ENCODE results near the gene KCNMA1.

KCNMA1 gene

GRCh38 chr10:77357185-77357584, 280.4 kb downstream of the KCNMA1 start:
- H3K9ac ChIP-seq (ENCODE audit: insufficient read length, low read depth) = no peak overlapping the region
- TF ChIP-seq YY1 (IDR thresholded peaks at IDR 0.05; ENCODE audit: insufficient read depth, insufficient read length) = no peak
- no peak for TF ChIP-seq ZNF274 (IDR thresholded peaks at IDR 0.05; ENCODE audit: low read depth, low read length)
- TF ChIP-seq SUZ12 (IDR thresholded peaks at IDR 0.05; ENCODE audit: extremely low read depth, insufficient read depth, insufficient read length) = no peak
- H3K36me3 ChIP-seq (ENCODE audit: insufficient read depth, insufficient read length, low read length) = no peaks in the 10 kb centered on the region

GRCh38 chr10:77355844-77356243, 281.8 kb downstream of the KCNMA1 start:
- no peaks in the 10 kb centered on the region for H3K36me3 ChIP-seq (ENCODE audit: insufficient read depth, insufficient read length, low read length)
- no peaks in the 10 kb centered on the region for H3K27me3 ChIP-seq (ENCODE audit: insufficient read depth, insufficient read length)
- H3K9ac ChIP-seq (ENCODE audit: insufficient read length, low read depth) = no peak overlapping the region
- TF ChIP-seq SUZ12 (IDR thresholded peaks at IDR 0.05; ENCODE audit: extremely low read depth, insufficient read depth, insufficient read length) (no peak), YY1 (IDR thresholded peaks at IDR 0.05; ENCODE audit: insufficient read depth, insufficient read length) (no peak), ZNF274 (IDR thresholded peaks at IDR 0.05; ENCODE audit: low read depth, low read length) (no peak)
- no peaks in the 10 kb centered on the region for H3K9me3 ChIP-seq (ENCODE audit: insufficient read depth, low read length)
- no peak for DNase-seq (ENCODE audit: low read depth, low spot score)
- H3K4me1 ChIP-seq (ENCODE audit: insufficient read depth, insufficient read length) = no peaks in the 10 kb centered on the region
- H3K4me3 ChIP-seq (ENCODE audit: insufficient read length, low read depth) = no peak overlapping the region

More at GRCh38 chr10:77357185-77357584, 280.4 kb downstream of the KCNMA1 start:
- Histone ChIP-seq H3K4me1 (ENCODE audit: insufficient read depth, insufficient read length) (no peaks in the 10 kb centered on the region), H3K9me3 (ENCODE audit: insufficient read depth, low read length) (no peaks in the 10 kb centered on the region; the same call in 1 of the 2 replicates), H3K27me3 (ENCODE audit: insufficient read depth, insufficient read length) (no peaks in the 10 kb centered on the region), H3K4me3 (ENCODE audit: insufficient read length, low read depth) (no peak overlapping the region)
- no peak for DNase-seq (ENCODE audit: low read depth, low spot score)

GRCh38 chr10:77351386-77351785, 286.2 kb downstream of the KCNMA1 start:
- DNase-seq (ENCODE audit: low read depth, low spot score) = no peak
- Histone ChIP-seq H3K4me1 (ENCODE audit: insufficient read depth, insufficient read length) (no peaks in the 10 kb centered on the region), H3K27me3 (ENCODE audit: insufficient read depth, insufficient read length) (no peaks in the 10 kb centered on the region), H3K36me3 (ENCODE audit: insufficient read depth, insufficient read length, low read length) (no peaks in the 10 kb centered on the region), H3K4me3 (ENCODE audit: insufficient read length, low read depth) (no peak overlapping the region), H3K9me3 (ENCODE audit: insufficient read depth, low read length) (no peaks in the 10 kb centered on the region), H3K9ac (ENCODE audit: insufficient read length, low read depth) (no peak overlapping the region)
- TF ChIP-seq ZNF274 (IDR thresholded peaks at IDR 0.05; ENCODE audit: low read depth, low read length) (no peak), YY1 (IDR thresholded peaks at IDR 0.05; ENCODE audit: insufficient read depth, insufficient read length) (no peak), SUZ12 (IDR thresholded peaks at IDR 0.05; ENCODE audit: extremely low read depth, insufficient read depth, insufficient read length) (no peak)

GRCh38 chr10:77350711-77351119, 286.9 kb downstream of the KCNMA1 start:
- Histone ChIP-seq H3K4me1 (ENCODE audit: insufficient read depth, insufficient read length) (no peaks in the 10 kb centered on the region), H3K9ac (ENCODE audit: insufficient read length, low read depth) (no peak overlapping the region), H3K27me3 (ENCODE audit: insufficient read depth, insufficient read length) (no peaks in the 10 kb centered on the region), H3K4me3 (ENCODE audit: insufficient read length, low read depth) (no peak overlapping the region), H3K36me3 (ENCODE audit: insufficient read depth, insufficient read length, low read length) (no peaks in the 10 kb centered on the region), H3K9me3 (ENCODE audit: insufficient read depth, low read length) (no peaks in the 10 kb centered on the region)
- DNase-seq (ENCODE audit: low read depth, low spot score) = no peak
- no peak for TF ChIP-seq ZNF274 (IDR thresholded peaks at IDR 0.05; ENCODE audit: low read depth, low read length)
- TF ChIP-seq YY1 (IDR thresholded peaks at IDR 0.05; ENCODE audit: insufficient read depth, insufficient read length) = no peak
- no peak for TF ChIP-seq SUZ12 (IDR thresholded peaks at IDR 0.05; ENCODE audit: extremely low read depth, insufficient read depth, insufficient read length)

GRCh38 chr10:77350134-77350533, 287.5 kb downstream of the KCNMA1 start:
- no peaks in the 10 kb centered on the region for H3K4me1 ChIP-seq (ENCODE audit: insufficient read depth, insufficient read length)
- DNase-seq (ENCODE audit: low read depth, low spot score) = no peak
- H3K9me3 ChIP-seq (ENCODE audit: insufficient read depth, low read length) = no peaks in the 10 kb centered on the region
- no peaks in the 10 kb centered on the region for H3K27me3 ChIP-seq (ENCODE audit: insufficient read depth, insufficient read length)
- no peaks in the 10 kb centered on the region for H3K36me3 ChIP-seq (ENCODE audit: insufficient read depth, insufficient read length, low read length)
- TF ChIP-seq YY1 (IDR thresholded peaks at IDR 0.05; ENCODE audit: insufficient read depth, insufficient read length) = no peak
- TF ChIP-seq ZNF274 (IDR thresholded peaks at IDR 0.05; ENCODE audit: low read depth, low read length) = no peak
- no peak for TF ChIP-seq SUZ12 (IDR thresholded peaks at IDR 0.05; ENCODE audit: extremely low read depth, insufficient read depth, insufficient read length)
- H3K4me3 ChIP-seq (ENCODE audit: insufficient read length, low read depth) = no peak overlapping the region
- no peak overlapping the region for H3K9ac ChIP-seq (ENCODE audit: insufficient read length, low read depth)

- TF ChIP-seq ZNF274 (IDR thresholded peaks at IDR 0.05; ENCODE audit: low read depth, low read length) (no peak), YY1 (IDR thresholded peaks at IDR 0.05; ENCODE audit: insufficient read depth, insufficient read length) (no peak), SUZ12 (IDR thresholded peaks at IDR 0.05; ENCODE audit: extremely low read depth, insufficient read depth, insufficient read length) (no peak)
- Histone ChIP-seq H3K36me3 (ENCODE audit: insufficient read depth, insufficient read length, low read length) (no peaks in the 10 kb centered on the region), H3K4me3 (ENCODE audit: insufficient read length, low read depth) (no peak overlapping the region), H3K9ac (ENCODE audit: insufficient read length, low read depth) (no peak overlapping the region), H3K4me1 (ENCODE audit: insufficient read depth, insufficient read length) (no peaks in the 10 kb centered on the region), H3K9me3 (ENCODE audit: insufficient read depth, low read length) (no peaks in the 10 kb centered on the region), H3K27me3 (ENCODE audit: insufficient read depth, insufficient read length) (no peaks in the 10 kb centered on the region)
- DNase-seq (ENCODE audit: low read depth, low spot score) = no peak
Measured at GRCh38 chr10:77349226-77349625, 288.4 kb downstream of the KCNMA1 start.

- no peak for DNase-seq (ENCODE audit: low read depth, low spot score)
- no peak for TF ChIP-seq ZNF274 (IDR thresholded peaks at IDR 0.05; ENCODE audit: low read depth, low read length)
- no peak for TF ChIP-seq SUZ12 (IDR thresholded peaks at IDR 0.05; ENCODE audit: extremely low read depth, insufficient read depth, insufficient read length)
- TF ChIP-seq YY1 (IDR thresholded peaks at IDR 0.05; ENCODE audit: insufficient read depth, insufficient read length) = no peak
- Histone ChIP-seq H3K9ac (ENCODE audit: insufficient read length, low read depth) (no peak overlapping the region), H3K9me3 (ENCODE audit: insufficient read depth, low read length) (no peaks in the 10 kb centered on the region), H3K4me3 (ENCODE audit: insufficient read length, low read depth) (no peak overlapping the region), H3K36me3 (ENCODE audit: insufficient read depth, insufficient read length, low read length) (no peaks in the 10 kb centered on the region), H3K27me3 (ENCODE audit: insufficient read depth, insufficient read length) (no peaks in the 10 kb centered on the region), H3K4me1 (ENCODE audit: insufficient read depth, insufficient read length) (no peaks in the 10 kb centered on the region)
Measured at GRCh38 chr10:77348751-77349150, 288.9 kb downstream of the KCNMA1 start.

All from NT2/D1 (cell line).